Duodenal mucosa (tissue), 2 donors: ENCODE results near the gene NPAS2.

ENCODE experiments used
- H3K27ac ChIP-seq: one replicate; pipeline ENCODE4 v1.7.0; 2013; ENCODE audit warnings: low read depth, low read length
- H3K27me3 ChIP-seq, 2 donors: one replicate each; pipeline ENCODE4 v1.7.0; 2013; ENCODE audit warnings: low read length in 2 of 2, control low read depth in 1 of 2; ENCODE audit not compliant: insufficient read depth in 2 of 2, control insufficient read depth in 1 of 2
- H3K36me3 ChIP-seq, 2 donors: one replicate each; pipeline ENCODE4 v1.7.0; 2013; ENCODE audit warnings: low read length in 2 of 2, control low read depth in 1 of 2; ENCODE audit not compliant: insufficient read depth in 2 of 2, control insufficient read depth in 1 of 2
- H3K4me1 ChIP-seq, 2 donors: one replicate each; pipeline ENCODE4 v1.7.0; 2013; ENCODE audit warnings: low read length in 2 of 2, control low read depth in 1 of 2; ENCODE audit not compliant: insufficient read depth in 2 of 2, control insufficient read depth in 1 of 2
- H3K4me3 ChIP-seq, 2 donors: one replicate each; pipeline ENCODE4 v1.7.0; 2013; ENCODE audit warnings: low read length in 2 of 2, low read depth in 1 of 2
- H3K9ac ChIP-seq, 2 donors: one replicate each; pipeline ENCODE4 v1.7.0; 2013; ENCODE audit warnings: low read length in 2 of 2, low read depth in 1 of 2
- H3K9me3 ChIP-seq, 2 donors: one replicate each; pipeline ENCODE4 v1.7.0; 2013; ENCODE audit warnings: low read length in 2 of 2, control low read depth in 1 of 2; ENCODE audit not compliant: control insufficient read depth in 1 of 2

Gene NPAS2

GRCh38 chr2:100974712-100975520 lies 155.0 kb downstream of the NPAS2 start:
- peaks cover 24 to 80% of the 10 kb centered on the region in 2 donors for H3K36me3 ChIP-seq

GRCh38 chr2:100975521-100975785 lies 155.5 kb downstream of the NPAS2 start:
- H3K9me3 ChIP-seq = no peaks in the 10 kb centered on the region
- no peaks in the 10 kb centered on the region for H3K4me1 ChIP-seq
- H3K9ac ChIP-seq = no peak overlapping the region
- no peak overlapping the region for H3K4me3 ChIP-seq
- peaks cover 24 to 78% of the 10 kb centered on the region in 2 donors for H3K36me3 ChIP-seq
- no peak overlapping the region for H3K27ac ChIP-seq
- H3K27me3 ChIP-seq = no peaks in the 10 kb centered on the region

More at GRCh38 chr2:100974712-100975520, 155.0 kb downstream of the NPAS2 start:
- Histone ChIP-seq H3K4me3 (no peak overlapping the region), H3K27me3 (no peaks in the 10 kb centered on the region), H3K9me3 (no peaks in the 10 kb centered on the region), H3K27ac (no peak overlapping the region), H3K4me1 (no peaks in the 10 kb centered on the region), H3K9ac (no peak overlapping the region)

- Histone ChIP-seq H3K36me3 (peaks cover 24 to 74% of the 10 kb centered on the region in 2 donors), H3K27me3 (no peaks in the 10 kb centered on the region), H3K4me3 (no peak overlapping the region), H3K4me1 (no peaks in the 10 kb centered on the region), H3K9me3 (no peaks in the 10 kb centered on the region), H3K9ac (no peak overlapping the region), H3K27ac (no peak overlapping the region)
Measured at GRCh38 chr2:100976061-100976460, 156.1 kb downstream of the NPAS2 start.

- Histone ChIP-seq H3K9me3 (no peaks in the 10 kb centered on the region), H3K27me3 (no peaks in the 10 kb centered on the region), H3K4me3 (no peak overlapping the region), H3K9ac (no peak overlapping the region), H3K36me3 (peaks cover 24 to 71% of the 10 kb centered on the region in 2 donors), H3K4me1 (no peaks in the 10 kb centered on the region), H3K27ac (no peak overlapping the region)
Measured at GRCh38 chr2:100976645-100977391, 156.9 kb downstream of the NPAS2 start.

- H3K27me3 ChIP-seq = no peaks in the 10 kb centered on the region
- H3K9ac ChIP-seq = no peak overlapping the region
- no peak overlapping the region for H3K4me3 ChIP-seq
- H3K27ac ChIP-seq = no peak overlapping the region
- H3K9me3 ChIP-seq = no peaks in the 10 kb centered on the region
- H3K4me1 ChIP-seq = no peaks in the 10 kb centered on the region
- peaks cover 22 to 73% of the 10 kb centered on the region in 2 donors for H3K36me3 ChIP-seq
Measured at GRCh38 chr2:100977511-100977910, 157.6 kb downstream of the NPAS2 start.

GRCh38 chr2:100978582-100979191 lies 158.7 kb downstream of the NPAS2 start:
- Histone ChIP-seq H3K27ac (no peak overlapping the region), H3K4me3 (no peak overlapping the region), H3K27me3 (no peaks in the 10 kb centered on the region), H3K9me3 (no peaks in the 10 kb centered on the region), H3K4me1 (no peaks in the 10 kb centered on the region), H3K36me3 (peaks cover 16 to 67% of the 10 kb centered on the region in 2 donors), H3K9ac (no peak overlapping the region)

GRCh38 chr2:100980046-100980445 lies 160.1 kb downstream of the NPAS2 start:
- Histone ChIP-seq H3K9ac (no peak overlapping the region), H3K27ac (no peak overlapping the region), H3K27me3 (no peaks in the 10 kb centered on the region), H3K9me3 (no peaks in the 10 kb centered on the region), H3K36me3 (peaks cover 10 to 54% of the 10 kb centered on the region in 2 donors), H3K4me3 (no peak overlapping the region), H3K4me1 (no peaks in the 10 kb centered on the region)

GRCh38 chr2:100981011-100981410 lies 161.1 kb downstream of the NPAS2 start:
- no peaks in the 10 kb centered on the region for H3K27me3 ChIP-seq
- no peak overlapping the region for H3K9ac ChIP-seq
- H3K9me3 ChIP-seq = no peaks in the 10 kb centered on the region
- no peak overlapping the region for H3K4me3 ChIP-seq
- H3K36me3 ChIP-seq = peaks cover 7 to 45% of the 10 kb centered on the region in 2 donors
- no peaks in the 10 kb centered on the region for H3K4me1 ChIP-seq
- no peak overlapping the region for H3K27ac ChIP-seq

- Histone ChIP-seq H3K27me3 (no peaks in the 10 kb centered on the region), H3K4me1 (no peaks in the 10 kb centered on the region), H3K4me3 (no peak overlapping the region), H3K9me3 (no peaks in the 10 kb centered on the region), H3K9ac (no peak overlapping the region), H3K36me3 (peaks cover 5 to 38% of the 10 kb centered on the region in 2 donors), H3K27ac (no peak overlapping the region)
Measured at GRCh38 chr2:100982431-100982861, 162.5 kb downstream of the NPAS2 start.

- Histone ChIP-seq H3K4me3 (no peak overlapping the region), H3K4me1 (no peaks in the 10 kb centered on the region), H3K36me3 (peaks cover 9 to 37% of the 10 kb centered on the region in 2 donors), H3K27me3 (no peaks in the 10 kb centered on the region), H3K9me3 (no peaks in the 10 kb centered on the region), H3K27ac (no peak overlapping the region), H3K9ac (no peak overlapping the region)
Measured at GRCh38 chr2:100983201-100983600, 163.3 kb downstream of the NPAS2 start.
